Measurements from ENCODE around the gene LHX3. TPM values are rescaled to one million over a fixed set of nuclear protein-coding genes. Genes with fewer than 3 reads are reported as not detected.

Gene LHX3
- total RNA-seq, 1 experiment from 2014 or later: 0.07 TPM

- DNase-seq: peak; percentile 70
Measured at GRCh38 chr9:136180586-136180985, 24.3 kb downstream of the LHX3 start.

GRCh38 chr9:136179761-136180160 is 25.2 kb downstream of the LHX3 start:
- no peak for DNase-seq
- Histone ChIP-seq H3K36me3 (replicated peaks; ENCODE audit: control insufficient read depth, insufficient read depth, low read length) (no peaks in the 10 kb centered on the region), H3K27me3 (ENCODE audit: control insufficient read depth, insufficient read depth, low read length) (no peaks in the 10 kb centered on the region), H3K4me3 (ENCODE audit: insufficient read depth, low read depth, low read length) (no peak overlapping the region)

More at GRCh38 chr9:136180586-136180985, 24.3 kb downstream of the LHX3 start:
- Histone ChIP-seq H3K36me3 (replicated peaks; ENCODE audit: control insufficient read depth, insufficient read depth, low read length) (no peaks in the 10 kb centered on the region), H3K27me3 (ENCODE audit: control insufficient read depth, insufficient read depth, low read length) (no peaks in the 10 kb centered on the region), H3K4me3 (ENCODE audit: insufficient read depth, low read depth, low read length) (no peak overlapping the region)

GRCh38 chr9:136179101-136179616 is 25.8 kb downstream of the LHX3 start:
- no peaks in the 10 kb centered on the region for H3K36me3 ChIP-seq (replicated peaks; ENCODE audit: control insufficient read depth, insufficient read depth, low read length)
- no peaks in the 10 kb centered on the region for H3K27me3 ChIP-seq (ENCODE audit: control insufficient read depth, insufficient read depth, low read length)
- no peak overlapping the region for H3K4me3 ChIP-seq (ENCODE audit: insufficient read depth, low read depth, low read length)
- peak; percentile 84 for DNase-seq

DNA sequence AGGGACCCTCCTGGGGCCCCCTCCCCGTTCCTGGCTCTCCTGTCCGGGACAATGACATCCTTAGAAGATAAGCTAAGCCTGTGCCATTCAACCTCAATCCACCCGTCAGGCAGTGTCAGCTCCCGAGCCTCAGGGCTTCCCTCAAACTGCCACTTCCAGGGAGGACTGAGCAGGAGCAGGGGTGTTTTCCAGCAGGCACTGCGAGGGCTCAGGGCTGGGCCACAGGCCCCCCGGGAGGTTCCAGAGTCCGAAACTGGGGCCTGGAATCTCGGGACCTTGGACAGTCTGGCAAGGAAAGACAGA is 26.2 kb downstream of the LHX3 start:
- H3K4me3 ChIP-seq (ENCODE audit: insufficient read depth, low read depth, low read length): no peak overlapping the region
- peak; percentile 75 for DNase-seq
- no peaks in the 10 kb centered on the region for H3K27me3 ChIP-seq (ENCODE audit: control insufficient read depth, insufficient read depth, low read length)
- no peaks in the 10 kb centered on the region for H3K36me3 ChIP-seq (replicated peaks; ENCODE audit: control insufficient read depth, insufficient read depth, low read length)

DNA sequence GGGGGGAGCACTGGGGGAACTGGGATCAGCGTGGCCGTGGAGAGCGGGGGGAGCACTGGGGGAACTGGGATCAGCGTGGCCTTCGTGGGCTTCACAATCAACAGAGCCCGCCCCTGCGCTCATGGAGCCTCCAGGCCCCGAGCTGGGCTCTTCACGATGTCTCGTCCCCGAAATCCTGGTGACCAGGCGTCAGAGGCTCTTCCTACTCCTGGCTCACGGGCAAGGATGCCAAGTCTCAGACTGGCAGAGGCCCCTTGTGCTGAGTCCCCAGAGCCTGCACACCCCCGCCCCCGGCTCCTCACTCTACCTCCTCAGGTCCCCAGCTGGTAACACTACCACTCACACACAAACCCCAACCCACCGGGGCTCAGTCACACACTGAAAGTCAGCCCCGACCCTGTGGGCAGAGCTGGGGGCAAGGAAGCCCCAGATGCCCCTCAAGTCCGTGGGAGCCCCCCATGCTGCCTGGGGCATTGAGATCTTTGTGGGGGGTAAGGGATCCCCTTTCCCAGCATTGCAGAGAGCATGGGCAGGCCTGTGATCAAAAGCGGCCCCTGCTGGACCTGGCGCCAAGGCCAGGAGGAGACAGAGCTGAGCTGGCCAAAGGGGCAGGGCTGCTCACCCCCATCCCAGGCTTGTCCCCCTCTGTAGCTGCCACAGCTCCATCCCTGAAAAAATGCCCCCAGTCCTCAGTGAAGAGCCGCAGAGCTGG is 26.7 kb downstream of the LHX3 start:
- Histone ChIP-seq H3K27me3 (ENCODE audit: control insufficient read depth, insufficient read depth, low read length) (no peaks in the 10 kb centered on the region), H3K36me3 (replicated peaks; ENCODE audit: control insufficient read depth, insufficient read depth, low read length) (no peaks in the 10 kb centered on the region), H3K4me3 (ENCODE audit: insufficient read depth, low read depth, low read length) (no peak overlapping the region)
- DNase-seq: peak; percentile 59

DNA sequence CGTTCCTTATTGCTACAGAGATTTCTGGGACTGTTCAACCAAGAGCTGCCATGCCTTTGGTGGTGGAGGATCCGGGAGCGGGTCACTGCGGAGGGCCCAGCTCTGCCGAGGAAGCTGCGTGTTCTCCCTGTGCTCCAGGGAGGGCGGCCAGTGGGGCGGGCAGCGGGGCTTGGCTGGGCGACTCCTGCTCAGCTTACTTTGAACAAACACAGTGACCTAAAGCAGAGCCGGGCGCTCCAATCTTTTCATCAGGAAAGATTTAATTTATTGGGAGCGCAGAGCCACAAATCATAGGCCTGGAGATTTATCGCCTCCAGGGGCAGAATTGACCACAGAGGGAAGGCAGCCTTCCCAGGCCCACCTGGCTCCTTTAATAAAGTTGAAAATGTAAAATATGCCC is 27.7 kb downstream of the LHX3 start:
- no peak overlapping the region for H3K4me3 ChIP-seq (ENCODE audit: insufficient read depth, low read depth, low read length)
- H3K36me3 ChIP-seq (replicated peaks; ENCODE audit: control insufficient read depth, insufficient read depth, low read length): no peaks in the 10 kb centered on the region
- DNase-seq: no peak
- no peaks in the 10 kb centered on the region for H3K27me3 ChIP-seq (ENCODE audit: control insufficient read depth, insufficient read depth, low read length)

DNA sequence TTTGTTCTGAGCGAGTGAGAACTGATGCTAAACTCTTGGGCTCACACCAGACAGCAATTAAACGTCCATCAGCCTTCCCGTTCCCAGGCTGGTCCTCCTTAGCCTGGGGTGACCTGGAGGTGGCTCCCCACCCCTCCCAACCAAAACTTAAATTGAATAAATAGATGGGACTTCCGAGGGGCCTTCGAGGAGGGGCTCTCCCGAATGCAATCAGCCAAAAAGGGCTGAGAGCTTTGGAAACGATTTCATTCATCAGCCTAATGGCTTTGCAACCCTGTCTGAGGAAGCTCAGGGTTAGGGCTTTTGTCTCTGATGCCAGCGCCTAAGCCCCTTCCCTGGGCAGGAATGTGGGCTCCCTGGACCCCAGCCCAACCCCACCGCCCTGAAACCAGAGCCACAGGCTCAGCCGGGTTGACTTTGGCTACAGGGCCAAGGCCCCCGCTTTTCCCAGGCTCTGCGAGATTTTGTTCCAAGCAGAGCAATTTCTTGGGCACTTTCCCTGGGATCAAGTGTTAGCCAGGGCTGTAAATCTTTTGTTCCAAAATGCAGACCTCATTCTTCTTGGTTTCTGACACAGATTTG is 29.2 kb downstream of the LHX3 start:
- Histone ChIP-seq H3K4me3 (ENCODE audit: insufficient read depth, low read depth, low read length) (no peak overlapping the region), H3K27me3 (ENCODE audit: control insufficient read depth, insufficient read depth, low read length) (no peaks in the 10 kb centered on the region), H3K36me3 (replicated peaks; ENCODE audit: control insufficient read depth, insufficient read depth, low read length) (no peaks in the 10 kb centered on the region)
- peak; percentile 61 for DNase-seq

DNA sequence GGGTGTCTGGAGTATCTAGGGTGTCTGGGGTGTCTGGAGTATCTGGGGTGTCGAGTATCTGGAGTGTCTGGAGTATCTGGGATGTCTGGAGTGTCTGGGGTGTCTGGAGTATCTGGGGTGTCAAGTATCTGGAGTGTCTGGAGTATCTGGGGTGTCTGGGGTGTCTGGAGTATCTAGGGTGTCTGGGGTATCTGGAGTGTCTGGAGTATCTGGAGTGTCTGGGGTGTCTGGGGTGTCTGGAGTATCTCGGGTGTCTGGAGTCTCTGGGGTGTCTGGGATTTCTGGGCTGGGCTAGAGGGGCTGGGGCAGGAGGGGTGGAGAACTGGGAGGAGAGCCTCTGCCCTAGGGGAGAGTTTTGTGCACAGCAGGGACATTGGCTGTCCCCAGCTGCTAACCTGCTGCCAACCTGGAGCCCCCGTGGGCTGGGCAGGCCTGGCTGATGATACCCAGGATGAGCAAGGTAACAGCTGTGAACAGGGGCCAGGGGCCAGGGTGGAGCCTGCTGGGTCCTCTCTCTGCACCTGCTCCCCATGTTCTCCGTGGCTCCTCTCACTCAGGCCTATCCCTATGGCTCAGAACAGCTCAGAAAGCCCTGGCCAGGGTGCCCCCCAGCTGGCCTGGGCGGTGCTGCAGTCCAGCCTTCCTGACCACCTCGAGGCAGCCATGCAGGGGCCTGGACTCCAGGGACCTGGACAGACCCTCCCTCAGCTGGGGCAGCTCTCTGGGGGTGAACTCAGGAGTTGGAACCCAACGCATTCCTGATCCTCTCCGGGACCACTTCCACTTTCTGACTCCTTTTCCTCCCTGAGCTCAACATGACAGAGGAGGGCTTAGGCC is 29.9 kb downstream of the LHX3 start:
- peak; percentile 73 for DNase-seq
- H3K36me3 ChIP-seq (replicated peaks; ENCODE audit: control insufficient read depth, insufficient read depth, low read length): no peaks in the 10 kb centered on the region
- H3K27me3 ChIP-seq (ENCODE audit: control insufficient read depth, insufficient read depth, low read length): no peaks in the 10 kb centered on the region
- no peak overlapping the region for H3K4me3 ChIP-seq (ENCODE audit: insufficient read depth, low read depth, low read length)

GRCh38 chr9:136173648-136174290 is 31.2 kb downstream of the LHX3 start:
- no peaks in the 10 kb centered on the region for H3K27me3 ChIP-seq (ENCODE audit: control insufficient read depth, insufficient read depth, low read length)
- no peaks in the 10 kb centered on the region for H3K36me3 ChIP-seq (replicated peaks; ENCODE audit: control insufficient read depth, insufficient read depth, low read length)
- H3K4me3 ChIP-seq (ENCODE audit: insufficient read depth, low read depth, low read length): no peak overlapping the region
- DNase-seq: no peak

GRCh38 chr9:136172412-136173079 is 32.4 kb downstream of the LHX3 start:
- Histone ChIP-seq H3K4me3 (ENCODE audit: insufficient read depth, low read depth, low read length) (no peak overlapping the region), H3K36me3 (replicated peaks; ENCODE audit: control insufficient read depth, insufficient read depth, low read length) (no peaks in the 10 kb centered on the region), H3K27me3 (ENCODE audit: control insufficient read depth, insufficient read depth, low read length) (no peaks in the 10 kb centered on the region)
- peak; percentile 72 for DNase-seq

DNA sequence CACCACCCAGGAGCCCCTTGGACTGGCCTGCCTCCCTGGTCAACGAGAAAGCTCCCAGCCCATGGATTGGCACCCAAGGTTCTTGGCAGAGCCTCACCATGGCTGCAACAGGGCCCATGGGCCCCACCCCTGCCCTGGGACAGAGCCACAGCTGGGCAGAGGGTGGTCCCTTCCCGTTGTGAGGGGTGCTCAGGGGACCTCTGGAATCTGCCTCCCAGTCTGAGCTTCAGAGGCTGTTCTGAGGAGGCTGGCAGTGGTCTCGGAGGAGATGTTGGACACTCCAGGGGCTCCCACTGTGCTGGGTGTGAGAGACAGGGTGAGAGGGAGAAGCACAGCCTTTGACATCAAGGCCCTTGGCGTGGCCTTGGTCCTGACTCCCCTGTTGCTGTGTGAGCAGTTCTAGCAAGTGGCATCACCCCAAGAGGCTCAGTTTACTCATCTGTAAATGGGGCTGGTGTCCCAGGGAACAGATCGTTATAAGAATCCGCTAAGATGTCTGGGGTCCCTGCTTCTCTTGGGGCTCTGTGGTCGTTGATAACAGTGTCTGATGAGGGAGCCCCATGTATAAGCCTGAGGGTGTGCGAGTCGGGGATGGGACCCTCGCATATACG is 33.0 kb downstream of the LHX3 start:
- no peaks in the 10 kb centered on the region for H3K27me3 ChIP-seq (ENCODE audit: control insufficient read depth, insufficient read depth, low read length)
- H3K36me3 ChIP-seq (replicated peaks; ENCODE audit: control insufficient read depth, insufficient read depth, low read length): no peaks in the 10 kb centered on the region
- DNase-seq: no peak
- no peak overlapping the region for H3K4me3 ChIP-seq (ENCODE audit: insufficient read depth, low read depth, low read length)

GRCh38 chr9:136171009-136171800 is 33.7 kb downstream of the LHX3 start:
- no peak overlapping the region for H3K4me3 ChIP-seq (ENCODE audit: insufficient read depth, low read depth, low read length)
- DNase-seq: peak; percentile 95

More at GRCh38 chr9:136171009-136171800, 33.7 kb downstream of the LHX3 start:
- Histone ChIP-seq H3K36me3 (replicated peaks; ENCODE audit: control insufficient read depth, insufficient read depth, low read length) (no peaks in the 10 kb centered on the region), H3K27me3 (ENCODE audit: control insufficient read depth, insufficient read depth, low read length) (no peaks in the 10 kb centered on the region)
